B cell (primary cell): Measurements from ENCODE around the gene HSPA12A. TPM values are rescaled to one million over a fixed set of nuclear protein-coding genes. Genes with fewer than 3 reads are reported as not detected.

Source experiments
- ATAC-seq: fragments of 200-7000 bp; cut with Tn5 transposase; one replicate; pipeline ENCODE4 v1.10.0; 2021; ENCODE audit warnings: low read depth, mild to moderate bottlenecking, moderate number of reproducible peaks, moderate library complexity
- CTCF ChIA-PET: fragments of 350-600 bp; sonication (Branson Sonifier 250); formaldehyde crosslinking; loops from one replicate; lab custom pipeline; 2021; ENCODE audit warnings: antibody characterized with exemption, inconsistent platforms; lab: Charles Lee
- POLR2A ChIA-PET: fragments of 350-600 bp; sonication (Branson Sonifier 250); formaldehyde crosslinking; loops from one replicate; lab custom pipeline; 2021; ENCODE audit warnings: antibody characterized with exemption; lab: Charles Lee
- DNase-seq: peaks from one replicate; pipeline ENCODE4 v3.0.0; 2013
- H2AFZ ChIP-seq: 2 replicates; pipeline ENCODE4 v1.6.1; 2012; ENCODE audit warnings: mild to moderate bottlenecking, low read depth, low read length; ENCODE audit not compliant: insufficient read depth, poor library complexity, severe bottlenecking
- H3K27ac ChIP-seq, 2 donors: 1 replicate in 1 of 2; 2 replicates in 1 of 2; pipeline ENCODE4 v1.5.1; 2012 to 2013; ENCODE audit warnings: low read length in 2 of 2, mild to moderate bottlenecking in 2 of 2, moderate library complexity in 1 of 2
- H3K27me3 ChIP-seq, 4 experiments: fragments of 200-600 bp in 1 of 4; sonication (generic) in 1 of 4; replicated peaks in 1 of 4; 1 replicate in 2 of 4; 2 replicates in 2 of 4; pipeline versions ENCODE4 v1.6.1 to v1.7.0; 2013 to 2016; ENCODE audit warnings: low read length in 3 of 4, mild to moderate bottlenecking in 2 of 4, mixed read lengths in 1 of 4, moderate library complexity in 1 of 4; ENCODE audit not compliant: insufficient read depth in 4 of 4, control insufficient read depth in 3 of 4; ENCODE audit errors: control extremely low read depth in 1 of 4
- H3K36me3 ChIP-seq, 2 experiments: replicated peaks in 1 of 2; 1 replicate in 1 of 2; 2 replicates in 1 of 2; pipeline versions ENCODE4 v1.6.1 to v1.7.1; 2013; ENCODE audit warnings: low read length in 1 of 2; ENCODE audit not compliant: insufficient read depth in 2 of 2, control insufficient read depth in 1 of 2; ENCODE audit errors: control extremely low read depth in 1 of 2, extremely low read depth in 1 of 2
- H3K4me1 ChIP-seq, 2 donors: fragments of 200-600 bp in 1 of 2; sonication (generic) in 1 of 2; 1 replicate in 1 of 2; 2 replicates in 1 of 2; pipeline versions ENCODE4 v1.5.1 to v1.6.1; 2013 to 2017; ENCODE audit warnings: low read length in 2 of 2; ENCODE audit not compliant: control insufficient read depth in 2 of 2, insufficient read depth in 2 of 2
- H3K4me2 ChIP-seq: replicated peaks from 2 replicates; pipeline ENCODE3; 2012; ENCODE audit warnings: mild to moderate bottlenecking, low read depth, low read length; ENCODE audit not compliant: poor library complexity, severe bottlenecking
- H3K4me3 ChIP-seq, 5 experiments: fragments of 200-600 bp in 1 of 5; sonication (generic) in 1 of 5; 1 replicate in 3 of 5; 2 replicates in 2 of 5; pipeline versions ENCODE4 v1.5.1 to v1.7.0; 2011 to 2016; ENCODE audit warnings: low read length in 4 of 5, mild to moderate bottlenecking in 4 of 5, low read depth in 2 of 5, control low read depth in 1 of 5, moderate library complexity in 1 of 5; ENCODE audit not compliant: insufficient read depth in 1 of 5; ENCODE audit errors: control extremely low read depth in 1 of 5, extremely low read depth in 1 of 5
- H3K79me2 ChIP-seq: fragments of 200-600 bp; sonication (generic); one replicate; pipeline ENCODE4 v1.6.0; 2016; ENCODE audit warnings: low read length; ENCODE audit not compliant: control insufficient read depth, insufficient read depth
- H3K9ac ChIP-seq: fragments of 200-600 bp; sonication (generic); 2 replicates; pipeline ENCODE4 v1.6.1; 2017; ENCODE audit warnings: mild to moderate bottlenecking, low read length, moderate library complexity
- H3K9me3 ChIP-seq, 3 donors: one replicate each; pipeline versions ENCODE4 v1.6.1 to v1.7.1; 2013; ENCODE audit warnings: low read length in 2 of 3; ENCODE audit not compliant: control insufficient read depth in 2 of 3, insufficient read depth in 1 of 3; ENCODE audit errors: control extremely low read depth in 1 of 3
- H4K20me1 ChIP-seq: 2 replicates; pipeline ENCODE4 v1.6.0; 2012; ENCODE audit warnings: mild to moderate bottlenecking, low read length; ENCODE audit not compliant: insufficient read depth, control insufficient read depth, poor library complexity, severe bottlenecking
- H3K27ac Mint-ChIP-seq: one replicate; pipeline ENCODE4 v1.8.0; 2021; ENCODE audit warnings: mixed read lengths
- H3K27me3 Mint-ChIP-seq: one replicate; pipeline ENCODE4 v1.8.0; 2021; ENCODE audit warnings: mixed read lengths
- H3K4me1 Mint-ChIP-seq: one replicate; pipeline ENCODE4 v1.8.0; 2021; ENCODE audit warnings: mixed read lengths
- H3K4me3 Mint-ChIP-seq: one replicate; pipeline ENCODE4 v1.8.0; 2021; ENCODE audit warnings: mixed read lengths
- H3K9me3 Mint-ChIP-seq: one replicate; pipeline ENCODE4 v1.8.0; 2022; ENCODE audit warnings: mixed read lengths; ENCODE audit not compliant: insufficient read depth
- EZH2 ChIP-seq: IDR thresholded peaks from 2 replicates; pipeline ENCODE4 v1.6.1; 2012; ENCODE audit warnings: borderline replicate concordance, low read depth, mild to moderate bottlenecking, moderate library complexity, low read length; ENCODE audit not compliant: insufficient read depth, poor library complexity, severe bottlenecking
- WGBS: methylation state at CpG from one replicate; pipeline ENCODE4 v1.1.5; 2013; ENCODE audit warnings: missing lambda C conversion rate; ENCODE audit not compliant: insufficient coverage; 5-methylcytosine and 5-hydroxymethylcytosine counted together
- intact Hi-C: fragments of 100-400 bp; cut with micrococcal nuclease; formaldehyde crosslinking; loops from one replicate; pipeline ENCODE4 v1.10.0; 2022
- polyA plus RNA-seq: library from polyadenylated mRNA; depleted of rRNA; stranded (reverse); fragments of >200 nt; gene quantifications from 2 replicates; pipeline ENCODE4 v1.2.3, GENCODE V29; 2012
- total RNA-seq, 2 donors: library from RNA; stranded (reverse); fragments of 120-200 nt in 1 of 2; gene quantifications; 1 replicate in 1 of 2; 2 replicates in 1 of 2; pipeline versions ENCODE4 v1.2.3 to v1.2.4, GENCODE V29; 2013 to 2022
- TF ChIP-seq, protein P1 (sequence below): fragments of 200-600 bp; IDR thresholded peaks from one replicate; pipeline ENCODE4 v1.8.0; 2022; ENCODE audit warnings: antibody characterized with exemption, mild to moderate bottlenecking

HSPA12A gene
- total and polyA plus RNA-seq, 2 donors (not counting 1 experiment from before 2014, with no cell fraction given): 2.1 to 17.7 TPM

DNA sequence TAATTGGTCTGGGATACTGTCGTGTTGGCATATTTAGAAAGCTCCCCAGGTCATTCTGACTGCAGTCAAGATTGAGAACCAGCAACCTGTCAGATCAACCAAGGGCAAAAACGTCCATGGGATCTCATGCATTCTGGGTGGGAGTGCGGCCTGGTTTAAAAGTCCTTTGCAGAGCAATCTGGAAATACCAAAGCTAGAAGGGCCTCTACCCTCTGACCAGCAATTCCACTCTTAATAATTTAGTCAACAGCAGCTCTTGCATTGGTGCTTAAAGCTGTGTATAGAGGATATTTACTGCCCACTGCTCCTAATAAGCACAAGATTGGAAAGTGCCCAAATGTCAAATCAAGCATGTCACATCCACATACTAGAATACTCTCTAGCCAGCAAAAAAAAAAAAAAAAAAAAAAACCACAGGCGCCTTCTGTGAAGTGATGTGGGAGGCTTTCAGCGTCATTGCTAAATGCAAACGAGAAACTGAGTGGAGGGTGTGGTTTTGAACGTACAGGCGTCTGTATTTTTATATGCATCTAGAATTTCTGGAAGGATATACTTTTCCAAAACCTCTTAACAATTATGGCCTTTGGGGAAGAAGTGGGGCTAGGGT, 44.8 kb upstream of the HSPA12A start:
- Histone ChIP-seq H3K27ac (no peak overlapping the region), H3K36me3 (no peaks in the 10 kb centered on the region), H2AFZ (no peak overlapping the region), H3K27me3 (peaks cover 0 to 6% (median 0%) of the 10 kb centered on the region in 4 experiments), H3K4me3 (peak overlapping the region in 1 of 5 experiments; percentile 45), H3K9me3 (peaks cover 0 to 4% (median 0%) of the 10 kb centered on the region in 3 donors), H3K79me2 (no peaks in the 10 kb centered on the region), H4K20me1 (no peaks in the 10 kb centered on the region), H3K4me2 (no peak overlapping the region), H3K4me1 (peaks cover 6 to 8% of the 10 kb centered on the region in 2 donors), H3K9ac (no peak overlapping the region)
- WGBS: 100% methylated on average over 1 of the region's 8 CpGs
- Mint-ChIP-seq H3K4me1 (peaks cover 6% of the 10 kb centered on the region), H3K27ac (no peak overlapping the region), H3K9me3 (no peaks in the 10 kb centered on the region), H3K4me3 (no peak overlapping the region), H3K27me3 (peaks cover 19% of the 10 kb centered on the region)
- intact Hi-C loops: no loop called here
- ChIA-PET POLR2A (no interaction called here), CTCF (interaction anchor here (0.7 to 4.4 kb wide), 12 partner anchors 9 to 390 kb away, joined by 3 to 55 read pairs (median 8); no protein-coding TSS in a partner anchor)
- no peak for TF ChIP-seq EZH2
- TF ChIP-seq, protein P1, sequence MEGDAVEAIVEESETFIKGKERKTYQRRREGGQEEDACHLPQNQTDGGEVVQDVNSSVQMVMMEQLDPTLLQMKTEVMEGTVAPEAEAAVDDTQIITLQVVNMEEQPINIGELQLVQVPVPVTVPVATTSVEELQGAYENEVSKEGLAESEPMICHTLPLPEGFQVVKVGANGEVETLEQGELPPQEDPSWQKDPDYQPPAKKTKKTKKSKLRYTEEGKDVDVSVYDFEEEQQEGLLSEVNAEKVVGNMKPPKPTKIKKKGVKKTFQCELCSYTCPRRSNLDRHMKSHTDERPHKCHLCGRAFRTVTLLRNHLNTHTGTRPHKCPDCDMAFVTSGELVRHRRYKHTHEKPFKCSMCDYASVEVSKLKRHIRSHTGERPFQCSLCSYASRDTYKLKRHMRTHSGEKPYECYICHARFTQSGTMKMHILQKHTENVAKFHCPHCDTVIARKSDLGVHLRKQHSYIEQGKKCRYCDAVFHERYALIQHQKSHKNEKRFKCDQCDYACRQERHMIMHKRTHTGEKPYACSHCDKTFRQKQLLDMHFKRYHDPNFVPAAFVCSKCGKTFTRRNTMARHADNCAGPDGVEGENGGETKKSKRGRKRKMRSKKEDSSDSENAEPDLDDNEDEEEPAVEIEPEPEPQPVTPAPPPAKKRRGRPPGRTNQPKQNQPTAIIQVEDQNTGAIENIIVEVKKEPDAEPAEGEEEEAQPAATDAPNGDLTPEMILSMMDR: no peak
- ATAC-seq (no peak), DNase-seq (no peak)

DNA sequence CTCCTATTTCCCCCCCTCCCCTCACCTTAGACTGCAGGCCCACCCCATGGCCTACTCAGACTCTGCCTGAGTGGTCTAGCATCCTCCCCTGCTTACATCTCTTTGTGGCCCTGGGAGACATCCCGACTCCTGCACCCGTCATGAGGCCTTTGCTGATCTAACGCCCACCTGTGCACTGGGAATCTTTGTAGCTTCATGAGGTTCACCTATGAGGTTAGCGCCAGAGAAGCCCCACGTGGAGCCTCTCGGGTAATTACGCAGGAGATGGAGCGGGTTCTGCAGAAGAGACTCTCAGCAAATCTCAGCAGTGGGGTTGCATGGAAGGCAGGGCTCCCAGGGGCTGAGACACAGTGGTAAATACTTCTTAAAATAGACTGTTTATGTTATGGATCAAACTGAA, 43.5 kb upstream of the HSPA12A start:
- Mint-ChIP-seq H3K9me3 (no peaks in the 10 kb centered on the region), H3K27me3 (peaks cover 10% of the 10 kb centered on the region), H3K4me1 (peaks cover 6% of the 10 kb centered on the region), H3K4me3 (no peak overlapping the region), H3K27ac (no peak overlapping the region)
- POLR2A ChIA-PET: no interaction called here
- Histone ChIP-seq H2AFZ (no peak overlapping the region), H3K27me3 (peaks cover 0 to 6% (median 0%) of the 10 kb centered on the region in 4 experiments), H3K36me3 (no peaks in the 10 kb centered on the region), H3K9me3 (peaks cover 0 to 4% (median 0%) of the 10 kb centered on the region in 3 donors), H3K4me1 (peaks cover 6 to 8% of the 10 kb centered on the region in 2 donors), H3K4me2 (no peak overlapping the region), H3K27ac (no peak overlapping the region), H3K9ac (no peak overlapping the region), H3K79me2 (no peaks in the 10 kb centered on the region), H4K20me1 (no peaks in the 10 kb centered on the region), H3K4me3 (no peak overlapping the region)
- intact Hi-C loops: no loop called here
- TF ChIP-seq, protein P1: no peak
- TF ChIP-seq EZH2: no peak
- 100% methylated on average over 7 of the region's 8 CpGs for WGBS
- DNase-seq (no peak), ATAC-seq (no peak)
- CTCF ChIA-PET: interaction anchor here (4.4 kb wide), 2 partner anchors 13 to 391 kb away, joined by 53 to 55 read pairs; no protein-coding TSS in a partner anchor
